ENCODE data around the gene ROCK2.
A peak's percentile ranks its signal among the peaks of the same experiment; 100 is the strongest.

The ROCK2 gene

DNA sequence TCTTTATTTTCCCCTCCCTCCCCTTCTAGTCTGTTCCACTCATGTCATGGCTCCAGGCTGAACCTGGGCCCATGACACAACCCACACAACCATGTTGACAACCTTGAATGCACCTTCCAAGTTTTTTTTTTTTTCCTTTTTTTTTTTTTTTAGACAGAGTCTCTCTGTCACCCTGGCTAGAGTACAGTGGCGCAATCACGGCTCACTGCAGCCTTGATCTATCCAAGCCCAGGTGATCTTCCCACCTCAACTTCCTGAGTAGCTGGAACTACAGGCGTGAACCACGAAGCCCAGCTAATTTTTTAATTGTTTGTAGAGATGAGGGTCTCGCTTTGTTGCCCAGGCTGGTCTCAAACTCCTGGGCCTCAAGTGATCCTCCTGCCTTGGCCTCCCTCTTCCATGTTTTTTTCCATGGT is 21.9 kb upstream of the ROCK2 start:
- no peak for DNase-seq

DNA sequence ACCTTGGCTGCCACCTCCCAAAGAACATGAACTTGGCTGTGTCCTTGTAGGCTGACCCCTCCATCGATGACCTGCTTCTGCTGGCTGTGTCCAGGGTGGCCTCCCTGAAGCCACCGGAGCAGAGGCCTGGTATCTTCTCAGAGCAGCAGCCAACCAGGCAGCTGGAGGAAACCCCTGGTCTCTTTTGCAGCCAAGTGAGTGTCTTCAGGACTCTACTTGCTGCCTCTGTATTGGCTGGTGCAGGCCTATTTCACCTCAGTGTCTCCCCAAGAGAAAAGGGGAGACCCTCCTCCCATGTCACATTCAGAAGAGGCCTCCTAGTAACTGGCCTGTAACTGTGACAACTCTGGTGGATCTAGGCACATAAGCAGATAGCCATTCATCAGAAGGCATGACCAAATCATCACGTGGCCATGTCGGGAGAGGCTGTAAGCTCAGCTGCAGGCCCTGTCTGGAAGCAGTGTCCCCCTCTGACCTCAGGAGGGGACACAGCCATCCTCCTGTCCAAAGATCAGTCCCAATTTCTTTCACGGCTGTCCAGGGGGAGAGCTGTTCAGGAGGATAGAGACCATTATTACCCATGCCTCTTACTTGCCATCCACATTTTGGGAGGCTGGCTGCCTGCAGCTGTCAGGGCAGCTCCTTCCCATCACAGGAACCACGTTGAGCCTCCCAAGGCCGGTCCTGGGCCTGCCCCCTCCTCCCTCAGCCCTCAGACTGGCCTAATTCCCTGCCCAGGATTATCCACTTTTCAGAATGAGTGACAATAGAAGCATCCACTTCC is 20.9 kb upstream of the ROCK2 start:
- DNase-seq: peak; percentile 35

GRCh38 chr2:11364565-11364887 is 20.1 kb upstream of the ROCK2 start:
- DNase-seq: no peak

DNA sequence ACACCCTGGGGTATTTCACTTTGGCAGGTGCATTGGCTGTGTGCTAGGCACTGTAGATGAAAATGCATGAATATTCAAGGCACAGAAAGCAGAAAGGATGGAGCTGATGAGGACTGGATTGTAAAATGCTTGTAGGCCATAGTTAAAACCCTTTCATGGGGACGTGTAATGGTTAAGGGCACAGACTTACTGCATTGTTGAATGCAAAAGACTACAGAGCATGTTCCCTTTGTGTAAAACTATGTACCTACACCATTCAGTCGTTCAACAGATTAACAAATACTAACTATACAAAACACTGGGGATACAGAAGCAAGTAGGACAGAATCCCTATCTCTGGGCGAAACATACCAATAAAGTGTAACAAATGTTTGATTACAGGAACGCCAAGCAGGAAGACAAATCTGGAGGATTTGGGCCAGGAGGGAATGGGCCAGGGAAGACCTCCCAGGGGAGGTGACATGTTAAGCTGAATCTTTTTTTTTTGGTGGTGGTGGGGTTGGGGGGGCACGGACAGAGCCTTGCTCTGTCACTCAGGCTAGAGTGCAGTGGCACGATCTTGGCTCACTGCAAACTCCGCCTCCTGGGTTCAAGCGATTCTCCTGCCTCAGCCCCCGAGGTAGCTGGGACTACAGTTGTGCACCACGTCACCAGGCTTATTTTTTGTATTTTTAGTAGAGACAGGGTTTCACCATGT is 19.6 kb upstream of the ROCK2 start:
- no peak for DNase-seq

GRCh38 chr2:11359865-11360264 is 15.4 kb upstream of the ROCK2 start:
- DNase-seq: no peak

GRCh38 chr2:11357428-11357972 is 13.1 kb upstream of the ROCK2 start:
- DNase-seq: peak; percentile 50

- DNase-seq: peak; percentile 19
These were observed 12.3 kb upstream of the ROCK2 start for GRCh38 chr2:11356764-11357163.

GRCh38 chr2:11355194-11356053 is 11.0 kb upstream of the ROCK2 start:
- DNase-seq: peak; percentile 13

GRCh38 chr2:11354363-11355154 is 10.1 kb upstream of the ROCK2 start:
- DNase-seq: peak; percentile 17

GRCh38 chr2:11352781-11353537 is 8.5 kb upstream of the ROCK2 start:
- peak; percentile 38 for DNase-seq

- no peak for DNase-seq
These were observed 3.8 kb upstream of the ROCK2 start for GRCh38 chr2:11348209-11348749.

- DNase-seq: no peak
These were observed 3.0 kb upstream of the ROCK2 start for GRCh38 chr2:11347403-11347959.

GRCh38 chr2:11346023-11346482 is 1.6 kb upstream of the ROCK2 start:
- no peak for DNase-seq

DNA sequence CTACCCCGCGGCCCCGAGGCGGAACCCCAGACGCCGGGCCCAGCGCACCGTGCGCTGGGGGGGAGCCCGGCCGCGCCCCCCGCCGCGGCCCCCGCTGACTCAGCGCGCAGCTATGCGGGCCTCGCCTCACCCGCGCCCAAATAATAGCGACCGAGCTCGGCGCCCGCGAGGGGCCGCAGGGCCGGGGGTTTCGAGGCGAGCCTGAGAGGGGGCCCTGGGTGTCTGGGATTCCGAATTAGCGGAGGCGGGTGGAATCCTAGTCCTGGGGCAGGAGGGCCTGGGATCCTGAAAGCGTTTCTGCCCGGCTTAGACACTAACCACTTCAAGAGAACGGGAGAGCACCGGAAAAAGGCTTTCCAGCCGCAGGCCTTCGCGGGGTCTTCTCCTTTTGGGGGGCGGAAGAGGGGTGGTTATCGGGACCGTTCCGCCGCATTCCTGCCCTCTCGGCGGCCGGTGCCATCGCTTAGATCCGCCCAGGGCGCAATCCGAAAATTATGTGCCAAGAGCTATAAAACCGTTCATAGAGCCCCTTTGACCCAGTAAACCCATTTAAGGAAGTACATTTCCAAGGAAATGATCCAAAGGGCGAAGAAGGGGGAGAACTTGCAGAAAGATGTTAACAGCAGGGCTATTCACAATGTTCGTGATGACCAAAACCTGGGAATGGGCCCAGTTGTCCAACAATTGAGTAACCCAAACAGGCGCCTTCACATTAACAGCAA is 681 bp upstream of the ROCK2 start:
- DNase-seq: no peak

DNA sequence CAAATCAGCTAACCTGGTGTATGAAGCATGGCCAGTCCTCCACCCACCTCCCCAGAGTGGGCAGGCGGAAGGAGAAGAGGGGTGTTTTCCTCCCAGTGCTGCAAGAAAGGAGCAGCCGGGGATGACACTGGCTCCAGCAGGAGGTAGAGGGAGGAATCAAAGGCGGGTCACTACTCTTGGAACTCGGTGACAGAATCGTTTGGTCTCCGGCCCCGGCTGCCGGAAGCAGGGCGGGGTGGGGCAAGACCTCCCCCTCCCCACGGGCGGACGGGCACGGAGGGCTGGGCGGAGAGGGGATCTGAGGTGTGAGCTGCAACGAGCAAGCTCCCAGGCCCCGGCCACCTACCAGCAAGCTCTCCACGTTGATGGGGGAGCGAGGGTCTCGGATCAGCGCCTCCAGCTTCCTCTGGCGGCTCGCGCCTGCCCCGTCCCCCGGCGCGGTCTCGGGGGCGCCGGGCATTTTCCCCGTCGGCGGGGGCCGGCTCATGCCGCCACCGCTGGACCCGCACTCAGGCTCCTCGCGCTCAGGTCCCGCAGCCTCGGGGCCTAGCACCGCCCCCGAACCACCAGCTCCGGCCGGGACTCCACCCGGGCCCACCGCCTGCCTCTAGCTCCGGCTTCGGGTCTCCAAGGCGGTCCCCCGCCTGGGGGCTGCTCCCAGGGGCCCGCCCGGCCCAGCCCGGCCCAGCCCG is 640 bp downstream of the ROCK2 start:
- DNase-seq: peak; percentile 73

DNA sequence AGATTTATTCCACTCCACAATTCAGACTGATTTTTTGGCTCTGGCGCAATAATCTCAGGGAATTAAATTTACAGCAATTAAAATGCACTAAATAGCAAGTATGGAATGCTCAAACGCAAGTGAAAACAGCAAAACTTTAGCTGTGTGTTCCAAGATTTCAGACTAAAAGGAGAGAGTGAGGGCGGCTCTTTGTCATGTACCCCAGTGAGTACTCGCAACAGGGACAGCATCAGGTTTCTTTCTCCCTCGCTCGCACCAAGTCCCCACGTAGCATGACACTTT is 1.1 kb downstream of the ROCK2 start:
- no peak for DNase-seq

GRCh38 chr2:11342551-11343367 is 1.7 kb downstream of the ROCK2 start:
- no peak for DNase-seq

- DNase-seq: no peak
These were observed 3.7 kb downstream of the ROCK2 start for GRCh38 chr2:11340717-11341116.

DNA sequence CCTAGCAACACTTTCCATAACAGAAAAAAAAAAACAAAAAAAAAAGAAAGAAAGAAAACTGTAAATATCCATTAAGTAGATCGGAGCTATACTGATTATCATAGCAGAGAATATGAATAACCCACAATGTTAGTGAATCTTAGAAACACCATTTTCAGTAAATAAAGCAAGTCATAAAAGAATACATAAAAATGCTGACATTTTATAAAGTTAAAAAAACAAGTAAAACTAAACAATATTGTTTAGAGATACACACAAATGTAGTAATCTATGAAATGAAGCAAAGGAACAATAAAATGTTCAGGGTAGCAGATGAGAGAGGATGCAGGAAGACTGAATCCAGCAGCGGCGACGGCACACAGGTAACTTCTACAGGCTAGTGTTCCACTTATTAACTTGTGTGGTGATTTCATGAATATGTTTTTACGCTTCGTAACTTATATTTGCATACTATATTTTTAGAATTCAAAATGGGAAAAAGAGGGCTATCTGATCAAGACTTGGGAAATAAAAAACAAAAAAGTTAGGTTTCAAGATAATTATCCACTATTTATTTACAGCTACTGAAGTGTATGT is 4.8 kb downstream of the ROCK2 start:
- no peak for DNase-seq
